ENCODE measurements around the gene CD164.
A peak's percentile ranks its signal among the peaks of the same experiment; 100 is the strongest.

CD164 gene

GRCh38 chr6:109381747-109382575 is at the start of gene CD164:
CD164 (minus strand) TSS chr6:109382467; CDS start chr6:109382378, 89 bp downstream.
- TF ChIP-seq CTCF (conservative IDR thresholded peaks at IDR 0.05) (no peak), ZFX (IDR thresholded peaks at IDR 0.05) (peak; percentile 42; the same call in 1 of the 2 replicates)
- peak within 1 kb of the TSS; percentile 99 for H3K27ac ChIP-seq

GRCh38 chr6:109429496-109429895 is 47.2 kb upstream of the CD164 start:
- peak overlapping the region; percentile 82 for H3K27ac ChIP-seq
- TF ChIP-seq CTCF (conservative IDR thresholded peaks at IDR 0.05) = no peak
- no peak for TF ChIP-seq ZFX (IDR thresholded peaks at IDR 0.05)

GRCh38 chr6:109428889-109429477 is 46.7 kb upstream of the CD164 start:
- peak overlapping the region; percentile 82 for H3K27ac ChIP-seq
- TF ChIP-seq ZFX (IDR thresholded peaks at IDR 0.05) = no peak
- no peak for TF ChIP-seq CTCF (conservative IDR thresholded peaks at IDR 0.05)

GRCh38 chr6:109424946-109425345 is 42.7 kb upstream of the CD164 start:
- TF ChIP-seq ZFX (IDR thresholded peaks at IDR 0.05) = no peak
- no peak for TF ChIP-seq CTCF (conservative IDR thresholded peaks at IDR 0.05)
- H3K27ac ChIP-seq = no peak overlapping the region

- no peak for TF ChIP-seq CTCF (conservative IDR thresholded peaks at IDR 0.05)
- TF ChIP-seq ZFX (IDR thresholded peaks at IDR 0.05) = no peak
- no peak overlapping the region for H3K27ac ChIP-seq
Measured at GRCh38 chr6:109421184-109421583, 38.9 kb upstream of the CD164 start.

DNA sequence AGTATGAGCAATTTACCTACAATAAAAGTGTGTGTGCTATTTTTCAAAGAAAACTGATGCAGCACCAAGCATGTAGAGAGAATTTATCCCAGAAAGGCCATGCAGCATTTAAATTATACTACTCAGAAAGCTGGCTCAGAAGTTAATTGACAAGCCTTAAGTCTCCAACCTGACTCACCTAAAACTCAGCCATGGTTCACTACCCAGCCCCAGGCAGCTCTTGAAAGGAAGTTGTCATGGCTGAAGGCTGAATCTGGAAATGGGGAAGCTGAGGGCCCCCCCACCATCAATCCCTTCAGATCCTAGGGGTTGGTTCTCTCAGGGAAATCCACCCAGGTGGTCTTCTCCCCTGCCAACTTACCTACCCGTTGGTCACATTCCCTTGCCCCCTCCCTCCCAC is 38.5 kb upstream of the CD164 start:
- TF ChIP-seq ZFX (IDR thresholded peaks at IDR 0.05) (no peak), CTCF (conservative IDR thresholded peaks at IDR 0.05) (no peak)
- no peak overlapping the region for H3K27ac ChIP-seq

DNA sequence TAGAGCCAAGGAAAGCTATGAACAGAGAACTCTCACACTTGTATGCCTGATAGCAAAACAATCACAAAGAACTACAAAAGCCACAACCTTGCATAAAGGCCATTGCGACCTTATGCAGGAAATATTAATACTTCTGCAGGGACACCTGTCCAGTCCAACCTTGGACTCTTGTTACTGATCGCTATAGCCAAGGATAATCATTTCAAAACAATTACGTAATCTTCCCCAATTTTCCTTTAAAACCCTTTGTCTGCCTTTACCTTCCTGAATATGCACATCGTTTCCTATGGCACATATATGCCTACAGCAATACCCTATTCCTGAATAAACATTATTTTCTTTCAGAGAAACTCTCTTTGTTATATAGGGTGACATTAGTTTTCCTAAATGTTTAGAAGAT is 35.4 kb upstream of the CD164 start:
- TF ChIP-seq CTCF (conservative IDR thresholded peaks at IDR 0.05) (no peak), ZFX (IDR thresholded peaks at IDR 0.05) (no peak)
- H3K27ac ChIP-seq = no peak overlapping the region
